CD1c-positive myeloid dendritic cell (primary cell): Measurements from ENCODE around the gene RCC2.
"Not testable (repeated sequence)": the region's sequence is repeated elsewhere in the genome, so short reads cannot be mapped to it uniquely, and the experiment has no call there.

Experiments used
- DNase-seq: peaks from one replicate; pipeline ENCODE4 v3.0.0-alpha.2; 2016; ENCODE audit errors: extremely low spot score

Gene RCC2

DNA sequence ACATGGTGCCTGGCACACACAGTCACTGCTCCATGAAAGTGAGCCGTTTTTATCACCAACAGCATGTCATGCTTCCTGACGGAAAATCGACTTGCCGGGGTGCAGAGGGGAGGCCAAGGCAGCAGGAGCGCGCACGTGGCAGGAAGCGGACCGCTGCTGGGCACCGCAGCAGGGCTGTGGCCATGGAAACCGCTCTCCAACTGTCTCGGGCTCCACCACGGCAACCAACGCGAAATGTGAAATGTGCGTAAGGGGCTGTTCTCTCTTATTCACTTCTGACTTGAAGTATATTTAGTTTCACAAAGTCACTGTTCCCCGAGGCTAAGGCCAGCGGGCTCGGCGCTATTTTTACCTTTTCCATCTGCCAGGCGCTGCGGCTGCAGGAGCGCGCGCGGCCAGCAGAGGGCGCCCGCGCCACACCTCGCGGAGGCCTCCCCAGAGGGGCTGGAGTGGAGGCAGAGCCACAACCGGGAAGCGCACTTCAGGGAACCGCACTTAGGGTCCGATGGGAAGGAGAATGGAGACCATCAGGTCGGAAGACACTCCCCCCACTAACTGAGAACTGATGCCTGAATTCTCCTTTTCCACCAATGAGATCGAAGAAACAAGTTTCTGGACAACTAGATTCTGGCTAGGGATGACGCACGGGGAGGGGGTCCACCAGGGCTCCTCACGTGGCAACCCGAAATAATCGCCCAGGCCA lies 19.7 kb downstream of the RCC2 start:
- DNase-seq: peak; percentile 75

DNA sequence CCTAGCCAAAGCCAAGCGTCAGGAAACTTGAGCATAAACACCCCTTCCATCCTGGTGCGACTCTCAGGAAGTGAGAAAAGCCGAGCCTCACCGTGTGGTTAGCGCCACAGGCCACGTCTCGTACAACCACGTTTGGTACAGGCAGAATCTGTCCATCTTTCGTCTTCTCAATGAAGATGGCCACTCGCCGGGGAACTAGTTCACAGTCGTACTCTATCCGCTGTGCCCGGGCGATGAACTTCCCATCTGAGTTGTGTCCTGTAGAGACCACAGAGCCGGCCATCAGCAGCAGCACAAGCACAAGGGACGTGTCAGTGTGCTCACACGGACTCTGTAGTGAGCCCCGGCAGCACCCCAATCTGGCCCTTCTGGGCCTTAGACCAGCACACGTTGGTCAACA lies 23.1 kb downstream of the RCC2 start:
- DNase-seq: no peak

DNA sequence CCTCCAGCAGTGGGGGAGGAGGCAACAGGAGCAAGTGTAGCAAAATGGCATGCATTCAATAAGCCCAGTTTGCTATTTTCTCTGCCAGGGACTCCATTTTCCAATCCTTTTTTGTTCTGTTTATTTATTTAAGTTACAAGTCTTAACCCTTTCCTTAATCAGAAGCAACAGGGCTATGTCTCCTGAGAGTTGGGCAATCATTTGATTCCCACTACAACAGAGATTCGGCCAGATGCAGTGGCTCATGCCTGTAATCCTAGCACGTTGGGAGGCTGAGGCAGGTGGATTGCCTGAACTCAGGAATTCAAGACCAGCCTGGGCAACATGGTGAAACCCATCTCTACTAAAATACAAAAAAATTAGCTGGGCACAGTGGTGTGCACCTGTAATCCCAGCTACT lies 25.5 kb downstream of the RCC2 start:
- no peak for DNase-seq

DNA sequence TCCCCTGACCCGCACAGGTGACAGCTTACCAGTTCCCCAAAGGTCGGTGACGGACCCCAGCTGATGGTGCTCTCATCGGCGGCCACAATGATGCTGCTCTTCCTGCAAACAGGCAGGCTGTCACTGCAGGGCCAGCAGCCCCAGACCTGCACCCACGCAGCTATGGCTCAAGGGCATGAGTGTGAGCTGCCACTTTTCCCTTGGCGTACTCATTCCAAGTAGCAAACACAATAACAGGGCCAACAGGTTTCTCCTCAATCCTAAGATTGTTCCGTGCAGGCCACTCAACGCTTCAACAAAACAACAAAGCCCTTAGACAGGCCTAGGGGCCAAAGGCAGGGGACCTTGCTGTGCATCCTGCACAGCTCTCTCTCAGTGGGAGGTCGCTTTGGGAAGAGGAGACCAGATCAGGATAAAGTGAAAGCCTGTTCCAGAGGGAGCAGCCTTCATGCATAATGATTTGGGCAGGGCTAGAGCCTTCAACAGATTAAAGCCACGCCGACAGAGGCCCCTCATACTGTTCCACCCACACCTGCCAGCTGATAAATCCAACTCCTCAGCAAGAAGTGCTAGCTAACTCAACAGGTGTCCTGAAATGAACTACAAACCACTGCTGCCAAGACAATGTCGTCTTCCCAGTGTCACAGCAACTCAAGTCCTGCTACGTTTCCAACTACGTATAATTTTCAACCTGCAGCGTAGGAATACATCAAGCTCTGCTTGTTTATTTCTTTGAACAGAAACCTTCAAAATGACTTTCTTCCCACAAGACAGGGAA lies 27.2 kb downstream of the RCC2 start:
- no peak for DNase-seq

DNA sequence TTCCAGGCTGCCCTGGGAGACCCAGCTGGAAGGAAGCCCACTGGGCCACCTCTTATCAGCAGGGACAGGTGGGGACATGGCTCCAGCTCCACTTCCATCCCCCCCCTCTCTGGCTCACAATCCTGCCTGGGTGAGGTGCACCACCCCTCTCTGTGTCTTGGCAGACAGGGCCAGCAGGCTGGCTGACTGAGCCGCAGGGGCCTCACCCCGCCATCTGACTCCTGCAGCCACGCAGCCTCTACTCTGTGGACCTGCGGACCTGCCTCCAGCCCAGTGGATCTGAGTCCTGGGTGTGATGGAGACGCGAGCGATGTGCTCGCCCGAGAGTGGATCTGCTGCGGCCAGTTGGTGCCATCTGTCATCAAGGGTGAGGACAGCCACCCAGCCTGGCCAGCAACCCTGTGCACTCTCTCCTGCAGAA lies 30.1 kb downstream of the RCC2 start:
- no peak for DNase-seq

DNA sequence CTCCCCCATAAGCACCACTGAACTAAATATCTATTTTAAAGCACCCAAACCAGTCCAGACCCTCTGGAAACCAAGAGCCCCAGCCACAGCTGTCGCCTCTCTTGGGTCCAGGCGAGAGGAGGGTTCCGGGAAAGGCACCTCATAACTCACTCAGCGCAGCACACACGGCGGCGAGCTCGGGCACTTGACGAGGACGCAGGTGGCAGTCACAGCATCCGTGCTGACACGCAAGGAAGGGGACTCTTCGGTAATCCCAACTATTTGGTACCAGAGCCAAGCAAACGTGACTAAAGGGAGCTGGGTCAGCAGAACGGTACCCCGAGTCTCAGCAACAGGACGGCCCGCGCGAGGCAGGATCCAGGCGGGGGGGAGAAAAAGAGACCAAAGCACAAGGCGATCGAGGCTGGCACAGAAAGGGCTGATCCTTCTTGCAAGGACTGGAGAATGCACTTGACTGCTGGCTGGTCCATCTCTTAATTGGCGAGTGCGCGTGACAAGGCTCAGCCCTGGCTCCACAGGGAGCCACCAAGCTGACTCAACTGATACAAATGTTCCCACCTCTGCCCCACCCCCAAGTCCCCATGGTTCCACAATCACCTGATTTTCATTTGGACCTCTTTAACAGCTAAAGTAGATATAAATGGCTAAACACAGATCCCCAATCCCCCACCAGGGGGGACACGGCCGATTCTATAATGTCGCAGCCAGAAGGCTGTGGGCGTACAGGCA lies 31.5 kb downstream of the RCC2 start:
- DNase-seq: not testable (repeated sequence)

DNA sequence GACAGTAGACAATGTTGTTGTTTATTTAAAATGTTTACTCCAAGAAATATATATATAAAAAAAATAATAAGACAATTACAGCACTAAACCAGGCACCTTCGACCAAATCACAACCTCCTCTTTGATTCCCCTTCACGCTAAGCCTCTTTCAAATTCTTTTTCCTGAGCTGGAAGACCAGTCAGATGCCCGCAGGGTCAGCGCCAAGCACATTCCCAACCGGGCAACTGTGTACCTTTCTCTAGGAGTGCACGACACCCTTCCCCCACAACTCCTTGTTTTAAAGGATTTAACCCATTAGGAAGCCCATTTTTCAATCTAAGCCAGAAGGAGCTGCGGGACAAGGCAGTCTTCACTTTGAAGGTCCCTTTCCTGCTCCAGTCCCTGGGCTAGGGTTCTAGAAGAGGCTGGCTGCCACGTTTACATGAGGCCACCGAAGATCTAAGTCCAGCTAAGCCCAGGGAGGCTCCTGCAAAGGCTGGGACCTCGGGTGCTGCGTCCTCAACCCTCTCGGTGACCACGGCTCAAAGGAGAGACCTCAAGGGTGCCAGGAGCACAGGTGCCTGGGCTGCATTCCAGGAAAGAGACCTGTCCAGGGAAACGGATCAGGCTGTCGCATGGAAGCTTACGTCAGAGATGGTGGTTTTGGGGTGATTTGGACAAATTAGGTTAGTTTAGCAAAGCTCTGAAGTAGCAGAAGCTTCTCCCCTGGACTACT lies 32.6 kb downstream of the RCC2 start:
- not testable (repeated sequence) for DNase-seq

DNA sequence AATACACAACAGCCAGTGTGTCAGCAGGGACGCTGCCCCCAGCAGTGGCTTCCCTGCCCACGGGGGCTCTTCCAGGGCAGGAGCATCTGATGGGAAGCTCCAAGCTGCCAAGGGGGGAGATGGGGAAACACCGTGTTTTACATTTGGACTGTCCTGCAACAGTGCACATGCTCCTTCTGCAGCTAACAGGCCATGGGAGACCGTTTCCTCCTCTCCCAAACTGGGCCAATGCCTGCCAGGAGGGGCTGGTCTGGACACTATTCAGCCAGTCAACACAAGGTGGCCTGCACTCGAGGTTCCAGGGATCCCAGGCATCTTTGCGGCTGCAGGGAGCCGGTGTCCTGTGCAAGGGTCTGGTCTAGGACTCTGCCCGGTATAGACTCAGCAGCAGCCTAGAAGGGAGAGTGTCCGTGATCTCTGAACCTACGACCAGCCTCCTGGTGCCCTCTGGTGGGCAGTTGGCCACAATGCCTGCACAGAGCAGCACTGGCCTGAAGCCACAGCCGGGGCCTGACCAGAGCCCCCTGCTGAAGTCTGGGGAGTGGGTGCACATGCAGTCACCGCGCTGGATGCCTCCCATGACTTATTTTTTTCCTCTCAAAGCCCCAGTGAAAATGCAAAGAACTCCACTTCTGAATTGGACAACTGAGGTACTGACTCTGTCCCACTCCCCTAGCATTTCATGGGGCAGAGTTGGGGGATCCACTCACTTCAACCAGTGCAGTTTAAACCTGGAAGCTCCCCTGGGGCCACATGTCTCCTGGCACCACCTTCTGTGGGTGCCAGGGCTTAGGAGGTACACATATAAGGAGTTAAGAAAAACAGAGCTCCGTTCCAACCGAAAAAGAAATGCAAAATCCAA lies 33.3 kb downstream of the RCC2 start:
- peak; percentile 59 for DNase-seq

DNA sequence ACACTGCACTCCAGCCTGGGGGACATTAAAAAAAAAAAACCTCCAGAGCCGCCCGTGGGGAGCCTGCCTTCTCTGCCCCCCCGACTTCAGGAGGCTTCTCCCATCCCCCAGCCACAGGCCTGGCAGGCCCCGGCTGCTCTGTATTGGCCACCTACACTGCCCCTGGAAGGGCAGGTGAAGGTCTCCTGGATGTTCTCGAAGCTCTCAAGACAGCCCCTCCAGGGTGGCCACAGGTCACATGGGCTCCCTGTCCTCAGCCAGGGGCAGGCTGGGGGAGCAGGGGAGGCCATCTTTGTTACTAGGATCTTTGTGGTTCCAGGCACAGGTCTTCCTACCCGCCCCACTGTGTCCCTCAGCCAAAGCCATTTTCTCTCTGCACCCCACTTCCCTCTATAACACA lies 34.7 kb downstream of the RCC2 start:
- no peak for DNase-seq

DNA sequence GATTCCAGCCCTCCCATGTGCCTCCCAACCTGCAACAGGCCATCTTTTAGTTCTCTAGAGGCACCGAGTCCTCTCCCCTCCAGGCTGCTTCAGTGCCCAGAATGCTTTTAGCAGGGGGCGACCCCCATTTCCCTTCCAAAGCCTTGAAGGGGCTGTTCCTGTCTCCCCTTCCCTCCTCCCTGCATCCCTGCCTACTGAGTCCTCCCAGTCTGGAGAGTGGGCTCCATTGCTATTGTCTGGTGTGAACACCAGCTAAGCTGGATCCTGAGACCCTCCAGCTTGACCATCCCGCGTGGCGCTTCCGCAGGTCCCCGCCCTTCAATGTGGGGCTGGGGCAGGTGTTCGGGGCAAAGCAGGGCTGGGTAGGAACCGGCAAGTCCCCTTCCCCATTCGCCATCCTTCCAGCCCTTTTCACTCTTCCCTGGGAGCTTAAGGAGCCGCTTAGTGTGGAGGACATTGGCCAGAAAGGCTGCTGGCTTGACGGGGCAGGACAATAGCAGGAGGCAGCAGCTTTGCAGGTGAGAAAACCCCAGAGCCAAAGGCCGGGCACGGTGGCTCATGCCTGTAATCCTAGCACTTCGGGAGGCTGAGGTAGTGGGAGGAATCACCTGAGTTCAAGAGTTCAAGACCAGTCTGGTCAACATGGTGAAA lies 35.3 kb downstream of the RCC2 start:
- DNase-seq: no peak

DNA sequence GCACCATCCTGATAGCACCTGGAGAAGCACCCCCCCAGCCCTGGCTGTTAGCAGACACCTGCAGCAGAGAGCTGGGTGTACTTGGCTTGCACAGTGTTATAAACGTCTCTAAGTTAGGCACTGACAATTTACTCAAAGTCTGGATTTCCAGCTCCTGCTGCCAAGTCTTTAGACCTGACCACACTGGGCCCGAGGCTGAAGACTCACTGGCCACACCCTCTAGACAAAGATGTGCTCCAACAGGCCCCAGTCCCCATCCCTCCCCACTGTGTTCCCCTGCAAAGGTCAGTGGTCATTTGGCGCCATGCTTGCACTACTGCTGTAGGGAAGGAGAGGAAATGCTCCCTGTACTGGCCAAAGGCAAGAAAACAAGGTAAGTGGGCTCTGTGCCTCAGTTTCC lies 36.4 kb downstream of the RCC2 start:
- DNase-seq: no peak

DNA sequence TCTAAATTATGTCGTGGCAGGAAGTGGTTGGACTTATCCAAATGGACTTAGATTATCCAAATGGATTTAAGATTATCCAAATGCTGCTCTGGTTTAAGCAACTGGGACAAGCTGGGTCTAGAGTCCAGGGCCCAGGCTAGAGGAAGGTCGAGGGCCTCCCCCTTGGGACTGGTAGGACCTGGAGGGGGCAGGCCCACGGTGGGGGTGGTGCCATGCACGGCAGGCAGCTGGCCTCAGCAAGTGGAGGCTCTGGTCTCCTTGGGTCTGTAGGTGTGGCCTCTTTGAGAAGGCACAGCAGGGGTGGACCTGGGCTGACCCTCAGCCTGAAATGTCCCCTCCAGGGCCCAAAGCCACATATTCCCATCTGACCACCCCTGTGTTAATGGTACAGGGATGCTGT lies 37.6 kb downstream of the RCC2 start:
- DNase-seq: no peak

DNA sequence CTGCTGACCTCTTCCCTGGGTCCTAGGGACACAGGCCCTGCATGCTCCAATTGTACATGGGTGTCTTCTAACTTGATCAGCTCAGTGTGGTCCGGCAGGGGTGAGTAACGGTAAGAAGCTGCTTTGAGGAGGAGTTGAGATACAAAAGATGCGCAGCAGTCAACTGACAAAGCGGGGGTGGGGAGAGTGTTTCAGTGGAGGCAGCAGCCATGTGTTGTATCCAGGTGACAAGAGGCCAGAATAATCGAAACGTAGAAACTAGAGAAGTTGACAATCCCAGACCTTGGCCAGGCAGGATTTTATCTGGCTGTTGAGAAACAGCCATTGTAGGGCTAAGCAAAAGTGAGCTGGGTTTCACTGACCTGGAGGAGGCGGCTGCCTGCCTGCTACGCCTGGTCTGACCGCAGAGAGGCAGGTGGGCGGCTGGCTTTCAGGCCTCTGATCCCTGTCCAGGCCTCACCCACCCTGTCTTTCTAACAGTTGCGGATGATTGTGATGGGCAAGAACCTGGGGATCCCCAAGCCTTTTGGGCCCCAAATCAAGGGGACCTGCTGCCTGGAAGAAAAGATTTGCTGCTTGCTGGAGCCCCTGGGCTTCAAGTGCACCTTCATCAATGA lies 38.6 kb downstream of the RCC2 start:
- DNase-seq: no peak

DNA sequence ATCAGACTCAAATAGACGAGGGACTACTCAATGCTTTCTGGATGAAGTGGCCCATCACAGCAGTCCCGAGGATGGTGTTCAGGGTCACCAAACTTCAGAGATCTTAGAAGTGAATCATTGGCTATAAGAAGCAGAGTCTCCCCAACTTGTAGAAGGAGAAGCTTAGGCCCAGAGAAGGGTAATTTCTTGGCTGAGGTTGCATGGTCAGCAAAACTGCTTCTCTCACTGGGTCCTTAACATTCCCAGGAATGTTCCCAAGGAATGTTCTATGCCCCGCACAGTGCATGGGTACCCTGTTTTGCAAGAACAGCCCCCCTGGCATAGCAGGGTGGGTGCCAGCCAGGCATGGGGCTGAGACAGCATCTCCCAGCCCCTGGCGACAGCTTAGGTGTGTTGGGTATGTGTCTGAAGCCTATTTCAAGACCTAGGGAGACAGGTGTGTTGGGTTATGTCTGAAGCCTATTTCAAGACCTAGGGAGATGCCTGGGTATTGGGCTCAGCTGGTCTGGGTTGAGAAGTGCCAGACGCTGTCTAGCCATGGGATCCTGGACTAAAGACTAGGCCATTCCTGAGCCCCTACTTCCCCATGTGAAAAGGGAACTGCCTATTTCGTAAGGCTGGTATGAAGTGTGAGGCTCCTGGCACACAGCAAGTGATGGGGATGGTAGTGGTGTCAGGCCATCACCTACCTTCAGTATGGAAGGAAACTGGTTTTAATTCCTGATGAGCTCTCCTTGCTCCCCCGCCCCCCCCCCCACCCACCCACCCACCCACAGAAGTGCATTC lies 41.4 kb downstream of the RCC2 start:
- peak; percentile 72 for DNase-seq

DNA sequence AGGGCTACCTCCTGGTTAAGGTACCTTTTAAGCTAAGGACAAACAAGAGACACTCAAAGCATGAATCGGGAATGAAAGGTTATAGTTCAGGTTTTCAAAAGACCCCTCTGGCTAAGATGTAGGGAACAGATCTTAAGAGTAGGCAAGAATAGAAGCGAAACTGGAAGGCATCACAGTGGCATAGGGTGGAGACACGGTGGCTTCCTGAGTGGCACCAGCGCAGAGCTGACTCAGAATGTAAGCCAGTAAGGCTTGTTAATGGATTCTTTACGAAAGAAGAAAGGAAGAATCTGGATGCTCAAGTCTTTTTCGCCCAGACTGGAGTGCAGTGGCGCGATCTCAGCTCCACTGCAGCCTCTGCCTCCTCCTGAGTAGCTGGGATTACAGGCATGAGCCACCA lies 46.2 kb downstream of the RCC2 start:
- peak; percentile 20 for DNase-seq

DNA sequence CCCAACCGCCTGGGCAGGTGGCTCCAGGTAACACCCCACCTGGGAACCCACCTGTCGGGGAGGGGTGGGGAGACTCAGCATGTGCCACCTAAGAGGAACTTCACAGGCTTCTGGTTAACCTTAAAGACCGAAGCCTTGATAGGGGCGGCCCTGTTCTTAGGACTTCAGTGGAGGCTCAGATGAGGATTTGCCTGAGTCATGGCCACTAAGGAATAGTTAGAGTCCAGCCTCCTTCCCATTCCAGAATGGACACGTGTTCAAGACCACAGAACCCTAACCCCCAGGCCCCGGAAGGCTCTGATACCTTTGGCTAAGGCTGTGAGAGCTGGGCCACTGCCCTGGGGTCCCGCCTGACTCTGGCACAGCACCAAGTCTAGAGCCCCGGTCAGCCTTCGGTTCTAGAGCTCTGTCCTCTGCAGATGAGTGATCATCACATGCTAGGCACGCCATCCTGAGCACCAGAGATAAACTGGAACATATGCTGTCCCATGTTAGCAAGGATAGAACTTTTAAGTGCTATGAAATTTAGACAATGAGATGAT lies 47.2 kb downstream of the RCC2 start:
- no peak for DNase-seq

DNA sequence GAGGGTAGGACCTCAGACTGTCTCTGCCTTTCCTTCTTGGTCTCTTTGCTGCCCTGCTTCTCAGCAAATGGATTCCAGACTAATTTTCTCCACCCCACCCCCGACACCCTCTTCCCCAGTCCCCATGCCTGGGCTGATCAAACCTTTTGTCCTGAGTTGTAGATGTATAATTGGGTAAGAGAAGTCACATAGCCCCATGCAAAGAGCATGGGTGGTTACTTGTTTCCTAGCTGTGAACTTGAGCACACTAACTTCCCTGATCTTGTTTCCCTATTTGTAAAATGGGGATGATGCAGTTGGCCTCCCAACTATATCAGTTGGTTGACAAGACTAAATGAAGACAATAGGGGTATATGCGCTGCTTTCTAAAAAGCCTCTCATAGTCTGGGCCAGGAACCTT lies 58.3 kb downstream of the RCC2 start:
- DNase-seq: peak; percentile 28

DNA sequence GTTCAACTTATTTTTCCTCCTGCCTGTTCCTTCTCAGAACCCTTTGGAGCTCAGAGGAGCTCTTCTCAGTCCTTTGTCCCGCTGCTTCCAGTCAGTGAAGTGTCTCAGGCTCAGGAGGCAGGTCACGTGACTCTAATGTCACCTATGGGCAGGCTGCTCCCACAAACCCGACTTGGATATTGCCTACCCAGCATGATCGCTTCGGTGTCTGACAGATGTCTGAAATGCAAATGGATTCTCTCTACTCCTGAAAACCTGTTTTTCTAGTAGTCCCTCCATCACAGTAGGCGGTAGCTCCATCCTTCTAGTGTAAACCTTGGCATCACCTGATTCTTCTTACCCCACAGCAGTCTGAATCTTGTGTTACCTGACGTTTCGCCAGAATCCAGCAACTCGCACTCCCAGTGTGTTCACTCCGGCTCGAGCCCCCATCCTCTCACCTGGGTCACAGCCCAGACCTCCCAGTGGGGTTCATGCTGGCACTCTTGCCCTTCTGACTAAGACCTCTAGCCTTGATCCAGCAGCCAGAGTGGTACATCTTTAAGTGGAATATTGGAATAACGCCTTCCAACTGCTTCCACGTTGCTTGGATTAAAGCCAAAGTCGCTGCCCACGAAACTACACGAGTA lies 62.0 kb downstream of the RCC2 start:
- no peak for DNase-seq

DNA sequence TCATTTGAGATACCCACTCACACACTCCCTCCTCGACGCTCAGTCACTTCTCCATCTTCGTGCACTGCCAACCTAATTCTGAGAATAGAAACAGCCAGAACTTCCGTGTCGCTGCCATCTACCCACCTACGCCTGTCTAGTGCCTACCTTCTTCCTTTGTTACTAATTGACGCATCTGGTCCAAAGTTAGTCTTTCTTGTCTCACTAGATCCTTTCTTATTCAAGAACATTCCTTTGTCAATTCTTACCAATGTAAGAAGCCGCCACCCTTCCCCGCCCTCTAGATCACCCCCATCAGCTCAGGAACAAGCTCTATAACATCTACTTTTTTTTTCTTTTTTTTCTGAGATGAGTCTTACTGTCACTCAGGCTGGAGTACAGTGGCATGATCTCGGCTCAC lies 63.8 kb downstream of the RCC2 start:
- no peak for DNase-seq
